GM12878 (cell line): ENCODE measurements around the gene MRPL28. TPM values are rescaled to one million over a fixed set of nuclear protein-coding genes. Genes with fewer than 3 reads are reported as not detected.

Experiments
- ATAC-seq: fragments of 200-7000 bp; cut with Tn5 transposase; 3 replicates; pipeline ENCODE4 v1.9.1; 2020; ENCODE audit warnings: mild to moderate bottlenecking, moderate library complexity
- BruUV-seq: library from RNA; stranded (reverse); fragments of 400-500 nt; replicated peaks from 2 replicates; lab custom pipeline; 2021; lab: Mats Ljungman, UMichigan
- CTCF ChIA-PET: fragments of 300-600 bp; sonication (Branson Sonifier 250); formaldehyde crosslinking; extraction: SDS; loops from one replicate; lab custom pipeline; 2021; ENCODE audit warnings: inconsistent platforms; lab: Yijun Ruan, JAX
- POLR2A ChIA-PET: fragments of 350-600 bp; formaldehyde crosslinking; extraction: SDS; loops from one replicate; lab custom pipeline; 2021; ENCODE audit warnings: inconsistent platforms; lab: Charles Lee
- RAD21 ChIA-PET: fragments of 300-600 bp; sonication (Branson Sonifier 250); formaldehyde crosslinking; loops from one replicate; lab custom pipeline; 2023; ENCODE audit warnings: antibody characterized with exemption; ENCODE audit not compliant: unreplicated experiment; lab: Charles Lee
- SMC1A ChIA-PET: fragments of 300-600 bp; sonication (Branson Sonifier 250); formaldehyde crosslinking; loops from one replicate; lab custom pipeline; 2023; ENCODE audit not compliant: unreplicated experiment, uncharacterized antibody; lab: Charles Lee
- DNase-seq: peaks from one replicate; pipeline ENCODE4 v3.0.0-alpha.2; 2011; ENCODE audit warnings: low read depth, low spot score
- FAIRE-seq: peaks from 3 replicates; lab custom pipeline; 2011; peaks lifted over from hg19 to GRCh38; lab: Jason Lieb, UNC
- H2AFZ ChIP-seq: 2 replicates; pipeline ENCODE4 v1.6.0; 2011; ENCODE audit warnings: low read depth, low read length, control low read depth; ENCODE audit not compliant: control insufficient read depth
- H3K27ac ChIP-seq: 2 replicates; pipeline ENCODE4 v1.5.1; 2011; ENCODE audit warnings: control low read depth; ENCODE audit not compliant: control insufficient read depth, insufficient read depth
- H3K27me3 ChIP-seq, 2 experiments: replicated peaks in 1 of 2; 2 replicates each; pipeline versions ENCODE4 v1.6.0 to v1.6.1; 2011; ENCODE audit warnings: low read length in 1 of 2; ENCODE audit not compliant: control insufficient read depth in 2 of 2, insufficient read depth in 2 of 2
- H3K36me3 ChIP-seq, 2 experiments: 2 replicates each; pipeline ENCODE4 v1.5.1; 2011; ENCODE audit warnings: low read length in 1 of 2; ENCODE audit not compliant: control insufficient read depth in 2 of 2, insufficient read depth in 2 of 2
- H3K4me1 ChIP-seq: 2 replicates; pipeline ENCODE4 v1.6.1; 2011; ENCODE audit warnings: mild to moderate bottlenecking, low read length, moderate library complexity, mixed read lengths; ENCODE audit not compliant: control insufficient read depth, insufficient read depth
- H3K4me2 ChIP-seq: 2 replicates; pipeline ENCODE4 v1.6.0; 2011; ENCODE audit warnings: control low read depth; ENCODE audit not compliant: control insufficient read depth, insufficient read depth
- H3K4me3 ChIP-seq: fragments of 200-600 bp; sonication (generic); 2 replicates; pipeline ENCODE4 v1.5.1; 2016
- H3K79me2 ChIP-seq: 2 replicates; pipeline ENCODE4 v1.6.0; 2011; ENCODE audit warnings: low read length; ENCODE audit not compliant: control insufficient read depth, insufficient read depth
- H3K9ac ChIP-seq: 2 replicates; pipeline ENCODE4 v1.8.0; 2011; ENCODE audit warnings: low read length, control low read depth, mixed read lengths; ENCODE audit not compliant: control insufficient read depth, insufficient read depth
- H3K9me3 ChIP-seq: replicated peaks from 3 replicates; pipeline ENCODE4 v1.5.1; 2011; ENCODE audit warnings: mild to moderate bottlenecking, low read length; ENCODE audit not compliant: control insufficient read depth, insufficient read depth
- H4K20me1 ChIP-seq: 2 replicates; pipeline ENCODE4 v1.6.0; 2011; ENCODE audit not compliant: control insufficient read depth, insufficient read depth
- CBFB ChIP-seq: IDR thresholded peaks from 2 replicates; pipeline ENCODE4 v1.6.1; 2016; ENCODE audit warnings: antibody characterized with exemption, low read depth
- CBX3 ChIP-seq: fragments of 200-600 bp; sonication (generic); IDR thresholded peaks from 2 replicates; pipeline ENCODE4 v1.6.1; 2016; ENCODE audit warnings: low read depth, borderline replicate concordance
- CHD4 ChIP-seq: fragments of 200-600 bp; sonication (generic); IDR thresholded peaks from 2 replicates; pipeline ENCODE4 v1.6.1; 2016; ENCODE audit warnings: mild to moderate bottlenecking
- EZH2 ChIP-seq: IDR thresholded peaks from 2 replicates; pipeline ENCODE4 v1.6.1; 2012; ENCODE audit warnings: low read depth, mild to moderate bottlenecking, control low read depth, inconsistent platforms, low read length, borderline replicate concordance; ENCODE audit not compliant: control insufficient read depth
- HCFC1 ChIP-seq: fragments of 150-350 bp; IDR thresholded peaks from 2 replicates; pipeline ENCODE4 v1.6.1; 2014; ENCODE audit warnings: low read length
- HDGF ChIP-seq: fragments of 450-650 bp; IDR thresholded peaks from 2 replicates; pipeline ENCODE4 v1.6.1; 2016; ENCODE audit warnings: antibody characterized with exemption
- KLF5 ChIP-seq: fragments of 450-650 bp; IDR thresholded peaks from 2 replicates; pipeline ENCODE4 v1.6.1; 2014; ENCODE audit warnings: mild to moderate bottlenecking; ENCODE audit not compliant: partially characterized antibody
- LARP7 ChIP-seq: fragments of 450-650 bp; IDR thresholded peaks from 2 replicates; pipeline ENCODE4 v1.6.1; 2017; ENCODE audit warnings: mild to moderate bottlenecking
- NRF1 ChIP-seq: conservative IDR thresholded peaks from 2 replicates; pipeline ENCODE4 v1.6.1; 2011; ENCODE audit warnings: mild to moderate bottlenecking, low read depth, low read length, improper control_type of control experiment
- POLR2A ChIP-seq: IDR thresholded peaks from 2 replicates; pipeline ENCODE4 v1.6.1; 2011; ENCODE audit warnings: low read depth, mild to moderate bottlenecking, low read length
- POLR2AphosphoS2 ChIP-seq: IDR thresholded peaks from 2 replicates; pipeline ENCODE4 v1.6.1; 2011; ENCODE audit warnings: low read depth, mild to moderate bottlenecking, low read length, improper control_type of control experiment, moderate library complexity
- RAD51 ChIP-seq: fragments of 450-650 bp; IDR thresholded peaks from 2 replicates; pipeline ENCODE4 v1.6.1; 2016; ENCODE audit warnings: moderate library complexity, mild to moderate bottlenecking, inconsistent platforms
- YBX1 ChIP-seq: fragments of 450-650 bp; IDR thresholded peaks from 2 replicates; pipeline ENCODE4 v1.6.1; 2016; ENCODE audit warnings: antibody characterized with exemption
- ZNF207 ChIP-seq: fragments of 450-650 bp; IDR thresholded peaks from 2 replicates; pipeline ENCODE4 v1.6.1; 2014; ENCODE audit warnings: antibody characterized with exemption, mild to moderate bottlenecking, borderline replicate concordance
- ZNF622 ChIP-seq: fragments of 450-650 bp; IDR thresholded peaks from 2 replicates; pipeline ENCODE4 v1.6.1; 2017; ENCODE audit warnings: mild to moderate bottlenecking, inconsistent platforms
- WGBS: methylation state at CpG from one replicate; pipeline ENCODE4 v1.1.6; 2016; ENCODE audit warnings: low lambda C conversion rate; ENCODE audit not compliant: insufficient replicate concordance, insufficient coverage; ENCODE audit errors: missing lambda C conversion rate; 5-methylcytosine and 5-hydroxymethylcytosine counted together
- in situ Hi-C: fragments of 300-500 bp; cut with MboI; formaldehyde crosslinking; loops from 9 replicates; pipeline ENCODE4 v1.14.3; 2018; ENCODE audit warnings: mixed read lengths
- intact Hi-C: fragments of 100-400 bp; cut with micrococcal nuclease; formaldehyde crosslinking; loops from one replicate; pipeline ENCODE4 v1.14.2; 2022; ENCODE audit not compliant: unreplicated experiment
- polyA plus RNA-seq, 11 experiments: library from polyadenylated mRNA; depleted of rRNA in 4 of 11; unstranded in 6 of 11; stranded (reverse) in 5 of 11; fragments of >200 nt; fragmentation: Nextera tagmentation in 4 of 11; fragmentation: Illumina TruSeq in 1 of 11; extraction: Ambion mirVana in 4 of 11; extraction: Trizol in 1 of 11; gene quantifications; 1 replicate in 1 of 11; 2 replicates in 10 of 11; pipeline versions ENCODE4 v1.2.1 to v1.2.3, GENCODE V29; 2011 to 2016; ENCODE audit warnings: inconsistent platforms in 2 of 11, missing spikeins in 2 of 11, low read depth in 1 of 11
- total RNA-seq, 4 experiments: library from RNA; depleted of rRNA in 3 of 4; stranded (reverse); fragments of >200 nt in 3 of 4; fragmentation: Illumina TruSeq in 1 of 4; extraction: Trizol in 1 of 4; gene quantifications; 2 replicates each; pipeline versions ENCODE4 v1.2.1 to v1.2.3, GENCODE V29; 2013 to 2021
- TF ChIP-seq, protein P1 (sequence below): fragments of 450-650 bp; IDR thresholded peaks from 2 replicates; pipeline ENCODE4 v1.6.1; 2017; ENCODE audit warnings: mild to moderate bottlenecking, moderate library complexity
- TF ChIP-seq, protein P2 (sequence below): IDR thresholded peaks from 2 replicates; pipeline ENCODE4 v1.6.1; 2012; ENCODE audit warnings: low read depth, low read length, improper control_type of control experiment

Gene MRPL28
- total and polyA plus RNA-seq, 10 of the 15 experiments (the other 5 are each of a cell fraction or from before 2014, with no cell fraction given): 1.6 to 185 (median 110) TPM

DNA sequence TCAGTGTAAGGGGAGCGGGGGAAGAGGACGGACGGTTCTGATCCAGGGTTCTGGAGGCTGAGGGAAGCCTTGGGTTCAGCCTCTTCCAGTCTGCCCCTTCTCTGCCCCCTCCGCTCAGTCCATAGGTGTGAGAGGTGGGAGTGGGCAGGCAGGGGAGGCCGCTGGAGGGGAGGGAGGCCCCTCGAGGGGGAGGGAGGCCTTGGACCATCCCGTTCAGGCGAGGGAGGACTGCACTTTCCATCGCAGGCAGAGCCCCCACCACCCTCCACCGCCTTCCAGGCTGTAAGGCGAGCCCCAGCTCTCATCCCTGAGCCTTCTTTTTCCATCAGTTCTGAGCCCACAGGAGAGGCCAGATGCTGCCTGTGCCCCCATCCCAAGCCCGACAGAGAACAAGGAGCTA is 13.6 kb downstream of the MRPL28 start:
- CTCF ChIA-PET: interaction anchor here (0.9 to 1.5 kb wide), 2 partner anchors 129 to 250 kb away, joined by 3 to 5 read pairs; no protein-coding TSS in a partner anchor

More for the DNA sequence above, 13.6 kb downstream of the MRPL28 start:
- no peak overlapping the region for H3K27ac ChIP-seq
- intact Hi-C loops (no loop called here), in situ Hi-C loops (no loop called here)
- H2AFZ ChIP-seq: no peak overlapping the region
- POLR2A ChIA-PET: interaction anchor here (0.6 to 0.7 kb wide), 3 partner anchors 11 to 19 kb away, joined by 3 read pairs; no protein-coding TSS in a partner anchor
- H4K20me1 ChIP-seq: no peaks in the 10 kb centered on the region
- H3K9me3 ChIP-seq: no peaks in the 10 kb centered on the region
- RAD21 ChIA-PET: no interaction called here
- no peaks in the 10 kb centered on the region for H3K27me3 ChIP-seq
- TF ChIP-seq NRF1 (no peak), CBX3 (no peak), POLR2A (no peak), EZH2 (no peak), CBFB (no peak), LARP7 (no peak), YBX1 (no peak), RAD51 (no peak), KLF5 (no peak), HCFC1 (no peak), ZNF207 (no peak), POLR2AphosphoS2 (no peak), ZNF622 (no peak), HDGF (no peak), CHD4 (no peak)
- TF ChIP-seq, protein P1, sequence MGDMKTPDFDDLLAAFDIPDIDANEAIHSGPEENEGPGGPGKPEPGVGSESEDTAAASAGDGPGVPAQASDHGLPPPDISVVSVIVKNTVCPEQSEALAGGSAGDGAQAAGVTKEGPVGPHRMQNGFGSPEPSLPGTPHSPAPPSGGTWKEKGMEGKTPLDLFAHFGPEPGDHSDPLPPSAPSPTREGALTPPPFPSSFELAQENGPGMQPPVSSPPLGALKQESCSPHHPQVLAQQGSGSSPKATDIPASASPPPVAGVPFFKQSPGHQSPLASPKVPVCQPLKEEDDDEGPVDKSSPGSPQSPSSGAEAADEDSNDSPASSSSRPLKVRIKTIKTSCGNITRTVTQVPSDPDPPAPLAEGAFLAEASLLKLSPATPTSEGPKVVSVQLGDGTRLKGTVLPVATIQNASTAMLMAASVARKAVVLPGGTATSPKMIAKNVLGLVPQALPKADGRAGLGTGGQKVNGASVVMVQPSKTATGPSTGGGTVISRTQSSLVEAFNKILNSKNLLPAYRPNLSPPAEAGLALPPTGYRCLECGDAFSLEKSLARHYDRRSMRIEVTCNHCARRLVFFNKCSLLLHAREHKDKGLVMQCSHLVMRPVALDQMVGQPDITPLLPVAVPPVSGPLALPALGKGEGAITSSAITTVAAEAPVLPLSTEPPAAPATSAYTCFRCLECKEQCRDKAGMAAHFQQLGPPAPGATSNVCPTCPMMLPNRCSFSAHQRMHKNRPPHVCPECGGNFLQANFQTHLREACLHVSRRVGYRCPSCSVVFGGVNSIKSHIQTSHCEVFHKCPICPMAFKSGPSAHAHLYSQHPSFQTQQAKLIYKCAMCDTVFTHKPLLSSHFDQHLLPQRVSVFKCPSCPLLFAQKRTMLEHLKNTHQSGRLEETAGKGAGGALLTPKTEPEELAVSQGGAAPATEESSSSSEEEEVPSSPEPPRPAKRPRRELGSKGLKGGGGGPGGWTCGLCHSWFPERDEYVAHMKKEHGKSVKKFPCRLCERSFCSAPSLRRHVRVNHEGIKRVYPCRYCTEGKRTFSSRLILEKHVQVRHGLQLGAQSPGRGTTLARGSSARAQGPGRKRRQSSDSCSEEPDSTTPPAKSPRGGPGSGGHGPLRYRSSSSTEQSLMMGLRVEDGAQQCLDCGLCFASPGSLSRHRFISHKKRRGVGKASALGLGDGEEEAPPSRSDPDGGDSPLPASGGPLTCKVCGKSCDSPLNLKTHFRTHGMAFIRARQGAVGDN: no peak
- TF ChIP-seq, protein P2, sequence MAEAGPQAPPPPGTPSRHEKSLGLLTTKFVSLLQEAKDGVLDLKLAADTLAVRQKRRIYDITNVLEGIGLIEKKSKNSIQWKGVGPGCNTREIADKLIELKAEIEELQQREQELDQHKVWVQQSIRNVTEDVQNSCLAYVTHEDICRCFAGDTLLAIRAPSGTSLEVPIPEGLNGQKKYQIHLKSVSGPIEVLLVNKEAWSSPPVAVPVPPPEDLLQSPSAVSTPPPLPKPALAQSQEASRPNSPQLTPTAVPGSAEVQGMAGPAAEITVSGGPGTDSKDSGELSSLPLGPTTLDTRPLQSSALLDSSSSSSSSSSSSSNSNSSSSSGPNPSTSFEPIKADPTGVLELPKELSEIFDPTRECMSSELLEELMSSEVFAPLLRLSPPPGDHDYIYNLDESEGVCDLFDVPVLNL: no peak
- H3K36me3 ChIP-seq: no peaks in the 10 kb centered on the region
- no peak overlapping the region for H3K9ac ChIP-seq
- FAIRE-seq (no peak), ATAC-seq (no peak), DNase-seq (no peak)
- no TSS peak for BruUV-seq
- no peak overlapping the region for H3K4me3 ChIP-seq
- no peak overlapping the region for H3K4me2 ChIP-seq
- SMC1A ChIA-PET: no interaction called here
- 66% methylated on average over 10 of the region's 12 CpGs for WGBS
- no peaks in the 10 kb centered on the region for H3K4me1 ChIP-seq
- peaks cover 3% of the 10 kb centered on the region for H3K79me2 ChIP-seq
